Hematopoietic multipotent progenitor cell treated with erythropoietin and hydrocortisone succinate and interleukin-3 and kit ligand, for 6 days (in vitro differentiated cells): ENCODE data around the gene PITX3.
"Not testable (repeated sequence)": the region's sequence is repeated elsewhere in the genome, so short reads cannot be mapped to it uniquely, and the experiment has no call there.

Experiments used
- DNase-seq: peaks from one replicate; pipeline ENCODE4 v3.0.0-alpha.2; 2015

PITX3 gene

GRCh38 chr10:102254426-102254825, 13.1 kb upstream of the PITX3 start:
- no peak for DNase-seq

- DNase-seq: not testable (repeated sequence)
Observed at GRCh38 chr10:102252508-102252907, 11.2 kb upstream of the PITX3 start.

GRCh38 chr10:102247734-102248133, 6.4 kb upstream of the PITX3 start:
- no peak for DNase-seq

DNA sequence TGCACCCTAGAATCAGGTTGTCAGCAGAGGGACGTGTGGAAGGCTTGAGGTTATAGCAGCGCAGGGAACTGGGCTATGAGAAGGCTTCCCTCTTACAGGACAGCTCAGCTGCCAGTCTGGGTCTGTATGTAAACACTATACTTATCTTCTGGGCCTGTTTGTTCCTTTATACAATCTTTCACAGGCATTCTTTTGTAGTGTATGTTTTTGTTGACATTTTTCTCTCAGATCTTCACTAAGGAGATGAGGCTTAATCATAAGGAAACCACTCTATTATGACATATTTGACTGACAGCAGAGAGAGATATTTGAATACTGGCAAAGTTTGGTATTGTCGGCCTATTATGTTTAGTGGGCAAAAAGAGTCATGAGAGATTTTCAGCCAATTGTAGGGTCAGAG, 4.9 kb upstream of the PITX3 start:
- peak; percentile 31 for DNase-seq

DNA sequence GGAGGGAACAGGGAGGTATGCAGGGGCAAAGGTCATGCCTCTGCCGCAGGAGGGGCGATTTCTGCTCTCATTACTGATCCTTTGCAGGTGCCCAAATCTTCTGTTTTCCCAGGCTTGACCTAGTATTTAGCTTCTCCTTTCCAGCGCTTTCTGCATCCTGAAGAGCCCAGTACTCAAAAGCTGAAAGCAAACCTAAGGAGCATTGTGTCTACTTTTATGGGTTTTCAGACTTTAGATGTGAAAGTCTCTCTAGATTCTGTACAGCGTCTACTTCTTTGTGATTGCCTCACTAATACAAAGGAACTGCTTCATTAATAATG, 4.6 kb upstream of the PITX3 start:
- no peak for DNase-seq

DNA sequence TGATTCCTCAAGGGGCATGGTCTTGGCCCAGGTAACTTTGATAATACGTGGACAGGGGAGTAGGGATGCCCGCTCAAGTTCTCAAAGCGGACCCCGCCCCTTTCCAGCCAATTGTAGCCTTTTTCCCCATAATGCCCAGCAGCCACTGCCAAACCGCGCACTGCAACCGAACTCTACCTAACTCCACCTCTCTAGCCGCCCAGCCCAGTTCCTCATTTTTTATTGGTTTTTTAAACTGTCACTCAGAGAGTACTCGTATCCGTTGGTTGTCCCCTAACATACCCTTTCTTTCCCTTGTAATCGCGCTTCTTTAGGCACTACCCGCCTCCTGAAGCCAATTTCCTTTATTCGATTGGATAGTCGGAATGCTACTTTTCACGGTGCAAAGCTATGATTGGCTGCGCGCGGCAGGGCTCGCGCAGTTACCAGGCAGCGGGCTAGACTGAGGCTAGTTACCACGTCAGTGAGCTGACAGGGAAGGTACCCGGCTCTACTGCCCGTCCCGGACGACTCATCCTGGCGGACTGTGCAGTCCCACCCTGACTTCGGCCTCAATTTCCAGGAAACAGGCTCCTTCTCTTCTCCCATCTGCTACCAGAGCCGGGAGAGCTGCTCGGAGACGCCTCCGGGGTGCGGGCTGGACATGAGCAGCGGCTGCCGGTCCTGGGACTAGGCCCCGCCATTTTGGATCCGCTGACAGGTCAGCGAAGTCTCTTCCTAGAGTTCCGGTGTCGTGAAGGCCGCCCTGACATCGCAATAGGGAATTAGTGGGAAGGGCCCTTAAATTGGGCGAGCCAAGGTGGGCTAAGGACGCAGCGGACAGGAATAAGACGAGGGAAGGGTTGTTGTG, 4.0 kb upstream of the PITX3 start, which contains the start of gene GBF1:
Gene GBF1 (plus strand): TSS at position 451 of the 850 bp plus-strand sequence. CDS start 13,407 bp downstream, outside the sequence.
- DNase-seq: peak; percentile 100

DNA sequence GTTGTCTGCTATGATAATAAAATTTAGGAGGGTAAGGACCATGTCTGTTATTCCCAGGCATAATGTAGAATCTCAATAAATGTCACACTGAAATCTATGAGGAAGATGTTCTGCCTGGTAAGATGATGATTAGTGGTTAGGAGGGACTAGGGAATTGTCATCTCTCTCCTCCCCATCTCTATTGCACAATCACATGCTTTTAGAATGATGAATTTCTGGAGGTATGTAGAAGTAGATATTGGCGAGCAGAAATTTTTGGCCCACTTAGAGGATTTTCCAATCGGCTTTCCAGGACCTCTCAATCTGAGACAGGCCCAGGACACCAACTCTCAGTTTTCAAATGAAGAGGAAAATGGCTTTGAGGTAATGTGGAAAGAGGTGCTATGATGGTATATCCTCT, 2.0 kb upstream of the PITX3 start:
- no peak for DNase-seq

GRCh38 chr10:102242118-102242485, 790 bp upstream of the PITX3 start:
- DNase-seq: no peak

DNA sequence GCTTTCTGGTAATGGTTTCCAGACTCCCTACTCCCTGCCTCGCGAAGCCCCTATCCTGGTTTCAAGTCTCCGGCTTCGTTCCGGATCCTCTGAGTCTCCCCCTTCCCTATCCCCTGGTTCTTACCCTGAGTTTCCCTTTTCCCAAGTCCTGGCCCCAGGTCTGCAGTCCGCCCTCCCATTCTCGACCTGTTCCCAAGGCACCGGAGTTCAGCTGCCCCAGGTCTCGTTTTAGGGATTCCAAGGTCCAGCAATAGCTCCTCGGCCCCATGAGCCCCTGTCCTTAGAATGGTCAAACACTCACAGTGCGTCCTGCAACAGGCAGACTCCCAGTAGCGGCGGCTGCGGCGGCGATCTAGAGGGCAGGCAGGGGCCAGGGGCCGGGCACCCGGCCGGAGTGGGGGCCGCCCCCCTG, 274 bp downstream of the PITX3 start:
- no peak for DNase-seq

- no peak for DNase-seq
Observed at GRCh38 chr10:102240467-102241031, 763 bp downstream of the PITX3 start.

- no peak for DNase-seq
Observed at GRCh38 chr10:102237711-102238252, 3.5 kb downstream of the PITX3 start.

- DNase-seq: no peak
Observed at GRCh38 chr10:102236006-102236405, 5.3 kb downstream of the PITX3 start.

DNA sequence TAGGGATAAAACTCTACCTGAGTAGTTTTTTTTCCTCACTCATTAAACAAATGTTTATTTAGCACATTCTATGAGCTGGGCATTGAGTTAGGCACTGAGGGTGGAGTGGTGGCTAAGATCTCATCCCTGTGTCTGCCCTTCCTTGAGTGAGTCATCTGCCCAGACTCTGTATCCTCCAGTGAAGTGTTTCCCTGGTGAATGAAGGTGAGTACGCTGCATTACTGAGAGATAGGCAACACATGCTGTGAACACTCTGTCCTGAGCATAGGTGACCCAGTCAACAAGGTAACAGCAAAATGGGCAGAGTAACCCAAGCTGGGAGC, 5.8 kb downstream of the PITX3 start:
- DNase-seq: no peak

- DNase-seq: no peak
Observed at GRCh38 chr10:102234888-102235597, 6.3 kb downstream of the PITX3 start.

DNA sequence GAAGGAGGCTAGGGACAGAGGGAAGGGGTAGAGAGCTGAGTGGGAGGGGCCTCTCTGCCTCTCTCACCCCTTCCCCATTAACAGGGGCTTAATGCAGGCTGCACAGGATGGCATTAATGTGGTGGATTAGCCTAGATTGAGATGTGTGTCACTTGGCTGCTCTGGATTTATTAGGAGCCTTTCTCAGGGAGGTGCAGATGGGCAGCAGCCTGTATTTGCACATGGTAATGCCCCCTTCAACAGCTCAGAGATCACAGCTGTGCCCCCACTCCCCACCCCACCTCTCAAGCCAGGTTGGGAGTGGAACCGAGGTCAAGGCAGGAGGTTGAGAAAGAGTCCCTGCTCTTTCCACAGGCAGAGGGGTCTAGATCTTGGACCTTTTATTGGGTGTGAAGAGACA, 7.3 kb downstream of the PITX3 start:
- no peak for DNase-seq

GRCh38 chr10:102231357-102232318, 9.7 kb downstream of the PITX3 start:
- peak; percentile 80 for DNase-seq

- DNase-seq: peak; percentile 56
Observed at GRCh38 chr10:102230861-102231356, 10.4 kb downstream of the PITX3 start.

- peak; percentile 68 for DNase-seq
Observed at GRCh38 chr10:102230264-102230860, 10.9 kb downstream of the PITX3 start.

GRCh38 chr10:102229810-102230263, 11.5 kb downstream of the PITX3 start:
- peak; percentile 91 for DNase-seq

DNA sequence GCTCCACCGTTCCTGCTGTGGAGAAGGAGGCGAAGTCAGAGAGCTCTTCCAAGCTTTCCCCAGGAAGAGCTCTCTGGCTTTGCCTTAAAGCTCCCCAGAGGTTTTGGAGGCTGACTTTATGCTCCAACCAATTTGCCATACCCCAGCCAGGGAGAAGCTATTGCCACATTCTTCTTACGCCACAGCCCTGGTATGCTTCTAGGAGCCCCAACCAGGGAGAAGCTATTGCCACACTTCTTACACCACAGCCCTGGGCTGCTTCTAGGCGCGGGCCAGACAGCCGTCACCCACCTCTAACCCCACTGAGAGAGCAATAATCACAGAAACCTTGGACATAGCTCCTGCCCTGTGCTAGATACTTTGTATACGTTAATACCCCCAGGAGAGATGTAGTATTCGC, 14.3 kb downstream of the PITX3 start:
- DNase-seq: peak; percentile 73

GRCh38 chr10:102226542-102226870, 14.8 kb downstream of the PITX3 start:
- no peak for DNase-seq
